Fibroblast of mammary gland (primary cell): Measurements from ENCODE around the gene CDK14.
A peak's percentile ranks its signal among the peaks of the same experiment; 100 is the strongest.

Experiments used
- DNase-seq: peaks from one replicate; pipeline ENCODE4 v3.0.0-alpha.2; 2010; ENCODE audit warnings: low read depth
- H3K4me3 ChIP-seq: 2 replicates; pipeline ENCODE4 v1.5.1; 2011; ENCODE audit warnings: low read depth, mild to moderate bottlenecking, low read length, moderate library complexity; ENCODE audit not compliant: control insufficient read depth
- CTCF ChIP-seq: conservative IDR thresholded peaks from 2 replicates; pipeline ENCODE4 v1.5.1; 2011; ENCODE audit warnings: low read depth, low read length, inconsistent platforms; ENCODE audit not compliant: control insufficient read depth, insufficient read depth

CDK14 gene

GRCh38 chr7:90595342-90595800 lies 750 bp upstream of the CDK14 start:
- no peak for DNase-seq
- H3K4me3 ChIP-seq = peak overlapping the region; percentile 63

GRCh38 chr7:90596671-90597562 lies 796 bp downstream of the CDK14 start:
- H3K4me3 ChIP-seq = peak overlapping the region; percentile 61
- DNase-seq = peak; percentile 47
- TF ChIP-seq CTCF = no peak

More at GRCh38 chr7:90595342-90595800, 750 bp upstream of the CDK14 start:
- no peak for TF ChIP-seq CTCF

GRCh38 chr7:90597563-90598253 lies 1.6 kb downstream of the CDK14 start:
- TF ChIP-seq CTCF = no peak
- peak overlapping the region; percentile 61 for H3K4me3 ChIP-seq
- DNase-seq = peak; percentile 21

DNA sequence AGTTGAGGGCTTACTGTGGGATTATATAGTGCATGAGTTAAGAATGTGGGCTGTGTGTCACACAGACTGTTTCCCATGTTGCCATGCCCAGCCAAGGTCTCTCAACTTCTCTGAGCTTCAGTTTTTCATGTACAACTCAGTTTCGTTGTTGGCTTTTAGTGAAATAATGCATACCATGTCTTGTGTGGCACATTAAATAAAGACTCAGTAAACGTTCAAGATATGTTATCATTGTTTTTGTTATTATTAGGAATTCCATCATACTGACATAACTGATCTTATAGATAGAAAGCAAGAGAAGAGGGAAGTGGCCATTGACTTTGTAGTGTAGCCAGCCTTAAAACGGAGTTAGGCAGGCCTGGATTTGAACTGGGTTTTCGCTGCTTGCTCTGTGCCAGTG lies 2.9 kb downstream of the CDK14 start:
- DNase-seq = no peak
- no peak overlapping the region for H3K4me3 ChIP-seq
- no peak for TF ChIP-seq CTCF

- peak; percentile 27 for DNase-seq
- H3K4me3 ChIP-seq = no peak overlapping the region
- no peak for TF ChIP-seq CTCF
These were observed 3.9 kb downstream of the CDK14 start for GRCh38 chr7:90599892-90600555.

DNA sequence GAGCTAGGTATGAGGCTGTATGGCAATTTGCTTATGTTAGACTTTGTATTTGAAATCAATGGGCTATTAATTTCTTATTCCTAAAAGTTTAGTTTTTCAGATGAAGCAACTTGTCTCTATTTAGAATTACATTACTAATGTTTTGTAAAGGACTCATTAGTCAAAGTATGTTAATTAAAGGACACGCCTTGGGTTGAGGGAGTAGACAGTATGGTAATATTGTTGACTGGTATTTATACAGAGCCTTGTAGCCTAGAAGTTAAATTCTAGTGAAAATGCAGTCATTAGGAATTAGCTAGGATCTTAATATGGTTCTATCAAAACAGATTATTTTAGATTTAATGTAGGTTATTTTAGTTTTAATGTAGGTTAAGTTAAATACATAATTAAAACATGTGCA lies 6.2 kb downstream of the CDK14 start:
- TF ChIP-seq CTCF = no peak
- DNase-seq = no peak
- no peak overlapping the region for H3K4me3 ChIP-seq
